Endothelial cell of umbilical vein (primary cell): ENCODE data around the gene STIMATE. TPM values are rescaled to one million over a fixed set of nuclear protein-coding genes. Genes with fewer than 3 reads are reported as not detected.

Experiments used
- BruUV-seq: library from RNA; stranded (reverse); fragments of 400-500 nt; replicated peaks from 2 replicates; lab custom pipeline; 2021; lab: Mats Ljungman, UMichigan
- CTCF ChIA-PET: fragments of 300-600, 350-600 bp; sonication (Branson Sonifier 250); formaldehyde crosslinking; loops from one replicate; lab custom pipeline; 2021; ENCODE audit warnings: antibody characterized with exemption, inconsistent platforms; lab: Charles Lee
- POLR2A ChIA-PET: fragments of 300-600, 350-600 bp; sonication (Branson Sonifier 250); formaldehyde crosslinking; loops from one replicate; lab custom pipeline; 2021; ENCODE audit warnings: antibody characterized with exemption, inconsistent platforms; lab: Charles Lee
- DNase-seq: peaks from one replicate; pipeline ENCODE4 v3.0.0-alpha.2; 2011; ENCODE audit warnings: low read depth, low spot score
- FAIRE-seq: peaks from 2 replicates; lab custom pipeline; 2011; peaks lifted over from hg19 to GRCh38; lab: Jason Lieb, UNC
- H2AFZ ChIP-seq: 2 replicates; pipeline ENCODE4 v1.6.0; 2012; ENCODE audit warnings: low read depth, low read length, control low read depth, inconsistent platforms
- H3K27ac ChIP-seq: 2 replicates; pipeline ENCODE4 v1.5.1; 2011; ENCODE audit warnings: low read depth, mild to moderate bottlenecking, control low read depth, low read length, moderate library complexity; ENCODE audit not compliant: insufficient read depth
- H3K27me3 ChIP-seq, 2 experiments: 2 replicates each; pipeline versions ENCODE4 v1.6.0 to v1.6.1; 2011; ENCODE audit warnings: low read length in 2 of 2, mixed read lengths in 1 of 2; ENCODE audit not compliant: control insufficient read depth in 2 of 2, insufficient read depth in 2 of 2
- H3K36me3 ChIP-seq, 2 experiments: 2 replicates in 1 of 2; 3 replicates in 1 of 2; pipeline ENCODE4 v1.5.1; 2011; ENCODE audit warnings: low read length in 2 of 2, mild to moderate bottlenecking in 1 of 2, moderate library complexity in 1 of 2; ENCODE audit not compliant: control insufficient read depth in 2 of 2, insufficient read depth in 2 of 2; ENCODE audit errors: extremely low read depth in 1 of 2
- H3K4me1 ChIP-seq: 3 replicates; pipeline ENCODE4 v1.5.1; 2011; ENCODE audit warnings: mild to moderate bottlenecking, low read length; ENCODE audit not compliant: control insufficient read depth, insufficient read depth; ENCODE audit errors: extremely low read depth
- H3K4me2 ChIP-seq: 2 replicates; pipeline ENCODE4 v1.6.1; 2011; ENCODE audit warnings: low read length, control low read depth, mixed read lengths; ENCODE audit not compliant: insufficient read depth
- H3K4me3 ChIP-seq, 3 experiments: fragments of 200-600 bp in 1 of 3; sonication (generic), shearing (Covaris generic) in 1 of 3; replicated peaks in 1 of 3; 2 replicates each; pipeline ENCODE4 v1.5.1; 2011 to 2016; ENCODE audit warnings: control low read depth in 3 of 3, low read length in 3 of 3, mild to moderate bottlenecking in 2 of 3, inconsistent platforms in 1 of 3, low read depth in 1 of 3, moderate library complexity in 1 of 3; ENCODE audit not compliant: insufficient read depth in 1 of 3
- H3K79me2 ChIP-seq: 2 replicates; pipeline ENCODE4 v1.6.0; 2012; ENCODE audit warnings: low read length, inconsistent platforms; ENCODE audit not compliant: control insufficient read depth, insufficient read depth
- H3K9ac ChIP-seq: replicated peaks from 2 replicates; pipeline ENCODE3; 2011; ENCODE audit warnings: low read length, control low read depth; ENCODE audit not compliant: insufficient read depth; ENCODE audit errors: extremely low read depth
- H3K9me1 ChIP-seq: replicated peaks from 3 replicates; pipeline ENCODE4 v1.6.0; 2011; ENCODE audit warnings: mild to moderate bottlenecking, low read length; ENCODE audit not compliant: control insufficient read depth, insufficient read depth; ENCODE audit errors: extremely low read depth
- H3K9me3 ChIP-seq: replicated peaks from 2 replicates; pipeline ENCODE4 v1.5.1; 2012; ENCODE audit warnings: low read length, inconsistent platforms; ENCODE audit not compliant: control insufficient read depth, insufficient read depth
- H4K20me1 ChIP-seq: replicated peaks from 2 replicates; pipeline ENCODE3; 2011; ENCODE audit warnings: mild to moderate bottlenecking, low read length; ENCODE audit not compliant: control insufficient read depth, insufficient read depth; ENCODE audit errors: extremely low read depth
- CTCF ChIP-seq, 2 donors: IDR thresholded peaks; 1 replicate in 1 of 2; 2 replicates in 1 of 2; pipeline ENCODE4 v1.5.1; 2011; ENCODE audit warnings: low read length in 2 of 2, mild to moderate bottlenecking in 2 of 2, moderate library complexity in 2 of 2, control low read depth in 1 of 2, inconsistent platforms in 1 of 2, low read depth in 1 of 2; ENCODE audit not compliant: insufficient read depth in 1 of 2; ENCODE audit errors: extremely low read depth in 1 of 2
- EZH2 ChIP-seq: IDR thresholded peaks from 2 replicates; pipeline ENCODE4 v1.6.1; 2012; ENCODE audit warnings: borderline replicate concordance, low read depth, mild to moderate bottlenecking, moderate library complexity, low read length, inconsistent platforms; ENCODE audit not compliant: severe bottlenecking
- FOS ChIP-seq: IDR thresholded peaks from 2 replicates; pipeline ENCODE4 v1.6.1; 2011; ENCODE audit warnings: mild to moderate bottlenecking, low read length, moderate library complexity, borderline replicate concordance; ENCODE audit not compliant: insufficient read depth
- GATA2 ChIP-seq: IDR thresholded peaks from 2 replicates; pipeline ENCODE4 v1.7.0; 2011; ENCODE audit warnings: low read depth, mild to moderate bottlenecking, moderate library complexity, mixed read lengths, low read length; ENCODE audit not compliant: insufficient read length, insufficient read depth
- JUN ChIP-seq: IDR thresholded peaks from 2 replicates; pipeline ENCODE4 v1.6.1; 2011; ENCODE audit warnings: borderline replicate concordance, low read depth; ENCODE audit not compliant: insufficient read length, insufficient read depth
- MYC ChIP-seq: IDR thresholded peaks from one replicate; pipeline ENCODE4 v1.6.1; 2011; ENCODE audit warnings: mild to moderate bottlenecking, low read depth, low read length
- POLR2A ChIP-seq: IDR thresholded peaks from 2 replicates; pipeline ENCODE4 v1.6.1; 2012; ENCODE audit warnings: low read depth, mild to moderate bottlenecking, control low read depth, low read length
- POLR2AphosphoS5 ChIP-seq: IDR thresholded peaks from 2 replicates; pipeline ENCODE4 v1.6.1; 2012; ENCODE audit warnings: low read depth, mild to moderate bottlenecking, control low read depth, low read length, moderate library complexity; ENCODE audit not compliant: insufficient read depth
- dilution Hi-C: fragments of 300-500 bp; cut with MboI; formaldehyde crosslinking; loops from one replicate; pipeline ENCODE4 v1.15.0; 2019; ENCODE audit warnings: low sequenced_read_pairs; ENCODE audit not compliant: extremely low pct_ligation_motif_present
- intact Hi-C: fragments of 100-400 bp; cut with micrococcal nuclease; formaldehyde crosslinking; loops from one replicate; pipeline ENCODE4 v1.10.0; 2022
- polyA plus RNA-seq, 4 experiments: library from polyadenylated mRNA; depleted of rRNA in 3 of 4; stranded (reverse) in 3 of 4; unstranded in 1 of 4; fragments of >200 nt; gene quantifications; 2 replicates each; pipeline versions ENCODE4 v1.2.1 to v1.2.3, GENCODE V29; 2011 to 2012; ENCODE audit warnings: missing spikeins in 1 of 4
- total RNA-seq: library from RNA; stranded (reverse); gene quantifications from 2 replicates; pipeline ENCODE4 v1.2.3, GENCODE V29; 2021
- TF ChIP-seq, protein P1 (sequence below): IDR thresholded peaks from 2 replicates; pipeline ENCODE4 v1.6.1; 2011; ENCODE audit not compliant: insufficient read depth, insufficient read length

The STIMATE gene
- total and polyA plus RNA-seq, 2 donors (not counting 3 experiments of a cell fraction or from before 2014, with no cell fraction given), result 18.2 to 24.0 TPM

DNA sequence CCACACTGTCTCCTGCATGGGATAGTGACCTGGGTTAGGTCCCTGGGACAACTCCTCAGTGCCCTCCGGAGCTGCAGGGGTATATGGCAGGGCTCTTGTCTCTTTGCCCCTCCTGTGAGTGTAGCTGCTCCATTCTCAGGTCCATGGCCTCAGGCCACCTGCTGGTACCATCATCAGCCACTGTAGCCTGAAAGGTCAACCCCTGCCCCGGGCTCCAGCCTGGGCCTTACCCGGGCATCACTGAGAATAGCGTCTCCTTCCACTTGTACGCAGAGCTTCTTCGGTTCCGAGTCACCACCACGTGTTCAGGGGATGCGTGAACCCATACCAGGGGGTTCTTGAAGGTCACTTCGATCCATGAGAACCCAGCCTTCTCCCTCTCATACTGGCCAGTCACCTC lies 80.7 kb downstream of the STIMATE start:
- no peaks in the 10 kb centered on the region for H3K79me2 ChIP-seq
- H3K9me1 ChIP-seq, result no peaks in the 10 kb centered on the region
- intact Hi-C loops (no loop called here), dilution Hi-C loops (no loop called here)
- no peaks in the 10 kb centered on the region for H3K27me3 ChIP-seq
- FAIRE-seq (no peak), DNase-seq (no peak)
- H2AFZ ChIP-seq, result no peak overlapping the region
- TF ChIP-seq MYC (no peak), EZH2 (no peak), CTCF (IDR thresholded peaks at IDR 0.05; ENCODE audit: extremely low read depth in 1 of 2, insufficient read depth in 1 of 2, low read depth in 1 of 2, low read length in 2 of 2) (no peak), POLR2A (no peak), FOS (no peak), JUN (no peak)
- POLR2A ChIA-PET, result no interaction called here
- BruUV-seq, result no TSS peak
- H4K20me1 ChIP-seq, result no peaks in the 10 kb centered on the region
- no peak overlapping the region for H3K4me3 ChIP-seq
- H3K4me1 ChIP-seq, result no peaks in the 10 kb centered on the region
- CTCF ChIA-PET, result interaction anchor here (1.8 kb wide), 1 partner anchor 10 kb away, joined by 11 read pairs; no protein-coding TSS in a partner anchor
- H3K9me3 ChIP-seq, result no peaks in the 10 kb centered on the region
- no peak overlapping the region for H3K4me2 ChIP-seq
- no peak overlapping the region for H3K9ac ChIP-seq
- H3K27ac ChIP-seq, result no peak overlapping the region
- H3K36me3 ChIP-seq, result no peaks in the 10 kb centered on the region

DNA sequence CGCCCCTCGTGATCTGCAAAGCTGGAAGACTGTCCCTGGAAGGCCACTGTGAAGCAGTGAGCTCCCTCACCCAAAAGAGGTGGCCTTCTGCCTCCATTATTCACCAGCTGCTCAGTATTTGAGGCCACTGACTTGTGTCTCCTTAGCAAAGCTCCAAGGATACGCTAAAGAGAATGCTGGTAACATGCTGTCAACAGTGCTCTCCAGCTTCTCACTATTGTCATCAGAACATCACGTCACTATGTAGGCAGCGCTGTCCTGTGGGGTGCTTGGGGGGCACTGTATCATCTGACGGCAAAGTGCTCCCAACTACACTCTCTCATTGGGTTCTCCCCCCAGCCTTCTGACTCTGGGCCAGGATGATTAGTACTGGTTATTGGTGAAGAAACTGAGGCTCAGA lies 81.1 kb downstream of the STIMATE start:
- H3K27ac ChIP-seq, result no peak overlapping the region
- H3K4me2 ChIP-seq, result no peak overlapping the region
- H3K79me2 ChIP-seq, result no peaks in the 10 kb centered on the region
- H2AFZ ChIP-seq, result no peak overlapping the region
- no TSS peak for BruUV-seq
- intact Hi-C loops (no loop called here), dilution Hi-C loops (no loop called here)
- no peaks in the 10 kb centered on the region for H3K9me3 ChIP-seq
- no peak overlapping the region for H3K4me3 ChIP-seq
- TF ChIP-seq EZH2, result no peak
- TF ChIP-seq POLR2A, result no peak
- TF ChIP-seq, protein P1, sequence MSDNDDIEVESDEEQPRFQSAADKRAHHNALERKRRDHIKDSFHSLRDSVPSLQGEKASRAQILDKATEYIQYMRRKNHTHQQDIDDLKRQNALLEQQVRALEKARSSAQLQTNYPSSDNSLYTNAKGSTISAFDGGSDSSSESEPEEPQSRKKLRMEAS, result no peak
- no peak for TF ChIP-seq CTCF (IDR thresholded peaks at IDR 0.05; ENCODE audit: extremely low read depth in 1 of 2, insufficient read depth in 1 of 2, low read depth in 1 of 2, low read length in 2 of 2)
- no peak for TF ChIP-seq GATA2
- no peak for TF ChIP-seq POLR2AphosphoS5
- TF ChIP-seq MYC, result no peak
- no peaks in the 10 kb centered on the region for H3K4me1 ChIP-seq
- no peak overlapping the region for H3K9ac ChIP-seq
- ChIA-PET POLR2A (no interaction called here), CTCF (interaction anchor here (1.3 to 1.8 kb wide), 3 partner anchors 10 to 29 kb away, joined by 3 to 11 read pairs (median 4); no protein-coding TSS in a partner anchor)
- DNase-seq (no peak), FAIRE-seq (no peak)
- no peaks in the 10 kb centered on the region for H3K36me3 ChIP-seq
- H4K20me1 ChIP-seq, result no peaks in the 10 kb centered on the region
- H3K27me3 ChIP-seq, result no peaks in the 10 kb centered on the region
- no peaks in the 10 kb centered on the region for H3K9me1 ChIP-seq
